Head of caudate nucleus (tissue), 42 donors: ENCODE results near the gene RABGAP1.

Experiments
- DNase-seq, 42 donors: peaks; one replicate each; pipeline versions ENCODE4 v3.0.0 to v3.0.0-alpha.2; 2020 to 2021; ENCODE audit warnings: mixed read lengths in 7 of 42
- intact Hi-C: fragments of 100-400 bp; cut with DNase I; formaldehyde crosslinking; loops from one replicate; pipeline ENCODE4 v1.15.0; 2022

The RABGAP1 gene

DNA sequence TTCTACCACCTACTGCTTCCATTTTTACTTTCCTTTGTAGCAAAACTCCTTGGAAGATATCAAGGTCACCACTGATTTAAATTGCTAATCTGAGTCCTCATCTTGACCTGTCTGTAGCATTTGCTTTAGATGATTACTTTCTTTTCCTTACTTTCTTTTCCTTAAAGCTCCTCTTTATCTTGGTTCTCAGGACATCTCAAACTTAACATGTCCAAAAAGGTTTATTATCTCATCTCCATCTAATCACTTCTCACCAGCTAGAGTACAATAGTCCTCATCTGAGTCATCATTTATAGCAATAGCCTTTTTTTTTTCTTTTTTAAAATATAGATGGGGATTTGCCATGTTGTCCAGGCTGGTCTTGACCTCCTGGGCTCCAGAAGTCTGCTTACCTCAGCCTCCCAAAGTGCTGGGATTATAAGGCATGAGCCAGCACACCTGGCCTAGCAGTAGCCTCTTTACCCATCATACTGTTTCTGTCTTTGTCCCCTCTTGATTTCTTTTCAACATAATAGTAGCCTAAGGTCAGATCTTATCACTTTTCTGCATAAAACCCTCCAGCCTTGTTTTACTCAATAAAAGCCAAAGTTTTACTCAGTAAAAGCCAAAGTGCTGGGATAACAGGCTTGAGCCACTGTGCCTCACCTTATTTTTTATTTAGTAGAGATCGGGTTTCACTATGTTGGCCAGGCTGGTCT is 59.7 kb downstream of the RABGAP1 start:
- intact Hi-C loops, result no loop called here
- DNase-seq, result no peak

DNA sequence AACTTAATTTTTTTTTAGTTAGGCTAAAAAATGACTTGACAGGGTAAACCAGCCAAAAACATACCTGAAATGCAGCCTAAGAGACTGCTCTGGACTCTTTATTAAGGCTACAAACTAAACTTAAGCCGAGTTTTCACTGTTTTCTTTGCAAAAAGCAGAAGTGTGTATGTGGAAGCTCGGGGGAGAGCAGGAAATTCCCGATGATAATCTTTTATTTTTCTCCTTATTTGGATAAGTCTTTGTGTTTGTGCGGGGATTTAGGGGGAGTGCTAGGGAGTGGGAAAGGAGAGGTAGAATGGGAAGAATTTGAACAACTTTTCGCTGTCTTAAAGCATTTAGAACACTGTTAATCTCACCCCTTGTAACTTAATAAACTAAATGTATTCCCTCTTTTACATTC is 61.9 kb downstream of the RABGAP1 start:
- DNase-seq, result no peak
- intact Hi-C loops, result no loop called here

DNA sequence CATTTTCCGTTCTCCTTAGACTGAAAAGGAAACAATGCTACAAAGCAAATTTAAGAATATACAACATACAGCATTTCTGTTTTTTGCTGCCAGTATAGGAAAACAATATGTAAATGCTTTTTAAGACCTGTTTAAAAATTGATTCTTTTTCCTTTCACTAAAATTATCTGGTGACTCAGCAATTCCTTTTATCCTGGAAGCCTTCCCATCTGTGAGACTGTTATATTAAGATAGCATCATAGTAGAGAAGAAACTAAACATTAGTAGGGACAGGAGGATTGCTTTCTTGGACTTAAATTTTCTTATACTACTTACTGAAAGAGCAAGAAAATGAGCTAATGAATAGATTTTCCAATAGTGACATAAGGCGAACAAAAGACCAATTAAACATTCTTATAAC is 62.6 kb downstream of the RABGAP1 start:
- DNase-seq, result no peak
- intact Hi-C loops, result no loop called here

DNA sequence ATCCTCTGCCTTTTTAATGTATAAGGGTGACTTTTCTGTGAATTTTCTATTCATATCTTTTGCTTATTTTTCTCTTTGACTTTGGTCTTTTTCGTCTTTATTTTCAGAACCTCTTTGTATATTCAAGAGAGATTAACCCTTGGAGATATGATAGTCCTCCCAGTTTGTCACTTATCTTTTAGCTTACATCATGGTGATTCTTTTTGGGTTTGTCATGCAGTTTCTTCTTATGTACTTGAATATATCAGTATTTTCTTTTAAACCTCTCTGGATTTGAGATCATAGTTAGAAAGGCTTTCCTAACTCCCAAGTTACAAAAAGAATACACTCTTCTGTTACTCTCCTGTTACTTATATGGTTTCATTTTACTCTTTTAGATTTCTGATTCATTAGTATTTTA is 65.1 kb downstream of the RABGAP1 start:
- intact Hi-C loops, result no loop called here
- no peak for DNase-seq

DNA sequence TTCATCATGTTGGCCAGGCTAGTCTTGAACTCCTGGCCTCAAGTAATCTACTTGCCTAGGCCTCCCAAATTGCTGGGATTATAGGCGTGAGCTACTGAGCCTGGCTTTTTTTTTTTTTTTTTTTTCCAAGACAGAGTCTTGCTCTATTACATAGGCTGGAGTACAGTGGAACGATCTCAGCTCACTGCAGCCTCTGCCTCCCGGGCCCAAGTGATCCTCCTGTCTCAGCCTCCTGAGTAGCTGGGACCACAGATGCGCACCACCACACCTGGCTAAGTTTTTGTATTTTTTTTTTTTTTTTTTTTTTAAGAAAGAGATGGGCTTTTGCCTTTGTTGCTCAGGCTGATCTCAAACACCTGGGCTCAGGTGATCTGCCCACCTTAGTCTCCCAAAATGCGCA is 66.4 kb downstream of the RABGAP1 start:
- intact Hi-C loops, result no loop called here
- no peak for DNase-seq

DNA sequence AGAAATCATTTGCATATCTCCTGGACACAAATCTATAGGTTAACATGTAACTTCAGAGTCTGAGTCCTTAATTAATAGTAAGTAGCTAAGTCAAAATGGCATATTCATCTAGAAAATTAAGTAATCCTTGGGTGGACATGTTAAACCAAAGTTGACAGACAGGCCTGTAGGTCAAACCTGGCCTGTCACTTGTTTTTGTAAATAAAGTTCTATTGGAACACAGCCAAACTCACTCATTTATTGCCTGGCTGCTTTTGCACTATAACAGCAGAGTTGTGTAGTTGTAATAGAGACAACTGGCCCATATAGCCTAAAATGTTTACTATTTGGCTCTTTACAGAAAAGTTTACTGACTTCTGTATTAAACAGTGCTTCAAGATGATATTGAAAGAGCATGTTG is 68.1 kb downstream of the RABGAP1 start:
- intact Hi-C loops, result no loop called here
- DNase-seq, result no peak

DNA sequence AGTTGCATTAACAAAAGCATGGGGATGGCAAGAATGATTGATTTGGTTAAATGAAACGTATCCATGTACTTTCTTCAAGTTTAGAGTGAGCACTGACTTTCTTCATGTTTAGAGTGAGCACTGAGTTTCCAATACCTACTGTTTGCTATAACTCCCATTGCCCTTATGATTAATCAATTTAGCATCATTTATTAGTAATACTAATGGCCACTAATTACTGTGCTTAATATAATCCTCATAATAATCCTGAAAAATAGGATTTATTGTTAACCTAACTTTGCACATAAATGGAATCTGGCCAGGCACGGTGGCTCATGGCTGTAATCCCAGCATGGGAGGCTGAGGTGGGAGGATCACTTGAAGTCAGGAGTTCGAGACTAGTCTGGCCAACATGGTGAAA is 70.6 kb downstream of the RABGAP1 start:
- intact Hi-C loops, result no loop called here
- no peak for DNase-seq

DNA sequence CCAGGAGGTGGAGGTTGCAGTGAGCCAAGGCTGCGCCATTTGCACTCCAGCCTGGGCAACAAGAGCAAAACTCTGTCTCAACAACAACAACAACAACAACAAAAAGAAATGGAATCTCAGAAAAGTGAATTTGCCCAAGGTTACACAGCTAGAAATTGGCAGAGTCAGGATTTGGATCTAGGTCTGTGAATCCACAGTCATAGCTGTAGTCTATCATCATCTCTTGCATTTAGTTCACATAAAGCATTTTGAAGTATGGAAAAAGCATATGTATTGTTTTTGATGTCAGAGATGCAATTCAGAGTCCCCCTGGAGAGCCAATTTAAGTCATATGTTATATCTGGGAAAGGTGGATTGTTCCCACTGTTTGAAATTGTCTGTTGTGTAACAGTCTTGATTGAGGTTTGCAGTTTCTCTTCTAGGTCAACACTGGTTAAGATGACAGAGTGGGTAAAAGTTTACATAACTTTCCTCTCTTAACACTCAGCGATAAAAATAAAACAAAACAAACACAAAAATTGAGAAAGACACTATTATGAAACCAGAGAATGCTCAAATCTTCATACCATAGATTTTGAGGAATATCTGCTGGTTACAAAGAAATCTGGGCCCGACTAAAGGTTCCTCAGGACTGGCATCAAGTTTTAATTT is 71.2 kb downstream of the RABGAP1 start:
- no peak for DNase-seq
- intact Hi-C loops, result no loop called here

DNA sequence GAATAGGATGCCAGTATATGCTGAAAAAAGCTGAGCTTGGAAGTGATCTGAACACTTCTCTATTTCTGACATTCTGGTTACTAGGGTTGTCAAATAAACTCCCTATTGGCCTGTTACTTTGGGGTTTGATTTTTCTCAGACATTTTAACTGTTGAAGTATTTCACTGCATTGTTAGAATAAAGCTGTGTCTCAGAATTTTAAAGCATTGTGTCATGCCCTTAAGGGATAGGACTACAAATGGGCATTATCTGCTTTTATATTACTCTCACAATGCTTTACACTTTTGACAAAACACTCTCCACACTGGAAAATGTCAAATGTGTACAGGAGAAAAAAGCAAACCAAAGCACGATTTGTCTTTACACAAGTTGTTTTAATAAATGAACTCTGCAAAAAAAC is 75.8 kb downstream of the RABGAP1 start:
- intact Hi-C loops, result no loop called here
- DNase-seq, result no peak

DNA sequence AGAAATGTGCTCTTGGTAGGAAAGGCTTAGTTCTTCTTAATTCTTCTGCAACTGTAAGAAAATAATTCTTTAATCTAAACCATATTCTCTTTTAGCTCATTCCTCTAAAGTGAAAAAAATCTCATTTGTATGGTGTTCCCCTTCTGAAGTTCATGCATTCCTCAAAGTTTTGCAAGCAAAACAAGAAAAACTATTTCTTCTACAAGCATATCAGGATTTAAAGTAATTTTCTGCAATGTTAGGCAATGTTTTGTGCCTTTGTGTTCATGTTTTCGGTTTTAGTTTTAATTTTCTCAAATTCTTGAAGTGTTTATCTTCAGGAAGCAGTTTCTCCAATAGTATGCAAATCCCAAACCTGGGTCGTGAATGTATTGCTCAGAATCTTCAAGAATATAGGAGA is 80.0 kb downstream of the RABGAP1 start:
- intact Hi-C loops, result no loop called here
- no peak for DNase-seq

DNA sequence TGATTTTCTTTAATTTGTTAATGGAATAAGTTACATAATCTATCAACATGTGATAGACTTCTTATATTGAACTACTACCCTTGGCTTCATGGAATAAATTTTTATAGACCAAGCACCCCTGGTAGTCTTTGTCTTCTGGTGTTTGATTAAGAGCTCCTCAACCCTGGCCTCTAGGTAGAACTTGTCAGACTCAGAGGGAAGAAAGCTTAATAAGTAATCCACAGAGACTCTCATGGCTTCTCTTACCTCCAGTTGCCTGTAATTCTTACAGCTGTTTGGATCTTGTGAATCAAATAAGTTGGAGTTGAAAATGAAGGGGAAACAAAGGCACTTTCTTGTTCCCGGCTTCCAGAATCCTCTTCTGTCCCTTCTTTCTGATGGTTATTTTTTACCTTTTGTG is 85.6 kb downstream of the RABGAP1 start:
- intact Hi-C loops, result no loop called here
- DNase-seq, result no peak

DNA sequence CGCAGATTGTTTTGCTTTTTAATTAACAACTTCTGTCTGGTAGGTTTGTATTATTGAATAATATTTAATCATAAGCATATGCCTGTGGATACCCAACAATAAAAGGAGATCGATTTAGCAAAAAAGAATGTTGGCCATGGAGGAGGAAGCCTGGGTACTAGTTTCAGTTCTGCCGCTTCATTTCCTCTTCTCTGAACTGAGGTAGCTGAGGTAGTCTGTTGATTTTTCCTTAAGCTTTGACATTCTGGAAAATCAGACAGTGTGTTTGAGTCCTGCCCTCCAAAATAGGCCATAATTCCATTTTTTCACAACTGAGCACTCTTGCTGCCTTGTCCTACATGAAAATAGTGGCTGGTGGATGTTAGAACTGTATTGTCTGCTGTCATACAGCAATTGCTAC is 86.7 kb downstream of the RABGAP1 start:
- intact Hi-C loops, result no loop called here
- no peak for DNase-seq

DNA sequence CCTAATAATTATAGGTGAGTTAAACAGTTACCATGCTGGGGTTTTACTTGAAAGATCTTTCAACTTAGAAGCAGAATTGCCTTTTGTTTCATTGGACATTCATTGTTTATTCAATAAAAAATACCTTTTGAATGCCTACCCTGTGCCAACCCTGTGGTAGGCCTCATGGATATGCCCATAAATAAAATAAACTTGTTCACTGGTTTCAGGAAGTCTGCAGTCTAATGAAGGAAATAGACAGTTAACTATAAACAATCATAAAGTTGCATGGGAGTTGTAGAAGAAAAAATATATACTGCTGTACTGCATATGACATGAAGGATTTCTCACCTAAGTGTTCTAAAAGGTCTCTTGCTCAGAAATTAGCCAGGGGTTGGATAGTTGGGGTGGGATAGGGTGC is 87.3 kb downstream of the RABGAP1 start:
- intact Hi-C loops, result no loop called here
- DNase-seq, result no peak

DNA sequence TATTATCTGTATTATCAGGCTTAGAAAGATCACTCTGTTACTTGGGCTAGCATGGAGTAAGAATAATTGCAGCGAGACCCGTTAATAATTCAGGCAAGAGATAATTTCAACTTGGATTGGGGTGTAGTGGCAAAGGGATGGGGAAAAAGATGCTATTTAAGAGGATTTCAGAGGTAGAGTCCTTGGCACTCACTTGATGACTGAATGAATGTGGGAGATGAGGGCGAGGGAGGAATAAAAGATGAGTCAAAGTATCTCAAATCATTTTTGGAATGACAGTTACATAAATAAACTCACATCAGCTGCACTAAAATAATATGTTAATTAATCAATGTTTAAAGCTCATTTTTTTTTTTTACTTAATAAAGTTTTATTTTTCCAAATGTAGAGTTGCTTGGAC is 88.2 kb downstream of the RABGAP1 start:
- DNase-seq, result peak in 6 of 42 donors; percentile 9 to 54 (median 31)
- intact Hi-C loops, result no loop called here

DNA sequence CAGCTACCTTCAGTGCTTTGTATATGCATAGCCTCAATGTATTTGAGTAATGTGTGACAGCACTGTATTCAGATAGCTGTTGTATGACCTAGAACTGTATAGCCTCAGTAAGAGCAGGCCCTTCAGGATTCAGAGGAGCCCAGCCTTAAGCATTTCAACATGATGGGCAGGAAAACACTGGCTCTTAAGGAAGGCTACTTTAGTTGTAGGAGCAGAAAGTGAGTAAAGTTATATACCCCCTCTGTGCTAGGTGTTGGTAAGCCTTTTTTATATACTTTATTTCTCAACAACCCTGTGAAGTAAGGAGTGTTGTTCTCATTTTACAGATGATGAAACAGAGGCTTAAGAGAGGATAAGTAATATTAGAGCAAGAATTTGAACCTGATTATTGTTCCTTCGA is 91.1 kb downstream of the RABGAP1 start:
- DNase-seq, result no peak
- intact Hi-C loops, result no loop called here

DNA sequence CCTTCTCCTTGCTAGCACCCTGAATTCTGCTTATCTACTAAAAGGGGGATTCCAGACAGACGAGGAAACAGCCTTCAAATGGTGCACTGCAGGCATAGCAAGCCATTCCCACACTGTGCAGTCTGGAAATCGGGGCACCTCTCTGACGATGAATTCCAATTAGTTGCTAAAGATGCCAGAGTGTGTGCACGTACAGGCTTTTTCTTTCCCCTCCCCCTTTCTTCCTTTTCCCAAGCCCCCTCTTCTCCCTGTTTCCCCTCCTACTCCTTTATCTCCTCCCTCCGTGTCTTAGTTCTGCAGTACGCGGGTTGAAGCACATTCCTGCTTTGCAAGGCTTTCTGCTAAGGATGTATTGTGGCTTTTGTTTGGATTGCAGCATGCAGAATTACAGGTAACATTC is 92.5 kb downstream of the RABGAP1 start, which contains the start of gene GPR21:
Gene GPR21 (plus strand): TSS at position 316 of the 400 bp plus-strand sequence. CDS start 900 bp downstream, outside the sequence.
- intact Hi-C loops, result no loop called here
- peak in 35 of 42 donors; percentile 12 to 77 (median 44) for DNase-seq

DNA sequence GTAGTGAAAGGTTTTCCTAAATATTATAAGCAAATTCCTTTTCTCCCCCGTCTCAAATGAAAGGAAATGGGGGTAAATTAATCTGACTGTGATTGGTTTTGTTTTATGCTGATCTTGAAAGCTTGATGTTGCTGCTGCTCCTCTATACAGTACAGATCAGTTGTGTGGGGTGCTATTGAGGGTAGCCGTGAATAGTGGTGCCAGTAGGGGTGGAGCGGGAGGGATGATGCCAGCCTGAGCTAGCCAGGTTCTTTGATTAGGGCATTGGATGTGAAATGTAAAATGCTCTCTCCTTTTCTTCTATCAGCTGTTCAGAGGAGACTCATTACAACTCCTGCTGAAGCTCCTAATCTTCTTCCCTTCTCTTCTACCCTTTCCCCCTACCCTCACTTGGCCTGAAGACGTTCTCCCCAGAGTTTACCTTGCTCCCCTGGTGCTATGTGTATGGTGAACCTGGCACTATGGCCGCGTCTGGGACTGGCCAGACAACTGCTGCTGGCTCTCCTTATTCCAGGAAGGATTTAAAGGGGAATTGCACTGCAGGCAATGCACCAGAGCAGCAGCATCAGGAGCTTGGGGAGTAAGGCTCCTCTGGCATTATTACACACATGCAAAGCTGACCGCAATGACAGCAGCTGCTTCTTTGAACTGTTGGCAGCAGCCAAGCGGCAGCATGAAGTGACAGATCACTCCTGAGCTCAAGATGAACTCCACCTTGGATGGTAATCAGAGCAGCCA is 93.2 kb downstream of the RABGAP1 start:
- intact Hi-C loops, result no loop called here
- DNase-seq, result peak in 25 of 42 donors; percentile 11 to 63 (median 32)

DNA sequence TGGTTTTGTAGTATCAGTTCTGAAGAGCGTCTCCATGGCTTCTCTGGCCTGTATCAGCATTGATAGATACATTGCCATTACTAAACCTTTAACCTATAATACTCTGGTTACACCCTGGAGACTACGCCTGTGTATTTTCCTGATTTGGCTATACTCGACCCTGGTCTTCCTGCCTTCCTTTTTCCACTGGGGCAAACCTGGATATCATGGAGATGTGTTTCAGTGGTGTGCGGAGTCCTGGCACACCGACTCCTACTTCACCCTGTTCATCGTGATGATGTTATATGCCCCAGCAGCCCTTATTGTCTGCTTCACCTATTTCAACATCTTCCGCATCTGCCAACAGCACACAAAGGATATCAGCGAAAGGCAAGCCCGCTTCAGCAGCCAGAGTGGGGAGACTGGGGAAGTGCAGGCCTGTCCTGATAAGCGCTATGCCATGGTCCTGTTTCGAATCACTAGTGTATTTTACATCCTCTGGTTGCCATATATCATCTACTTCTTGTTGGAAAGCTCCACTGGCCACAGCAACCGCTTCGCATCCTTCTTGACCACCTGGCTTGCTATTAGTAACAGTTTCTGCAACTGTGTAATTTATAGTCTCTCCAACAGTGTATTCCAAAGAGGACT is 94.2 kb downstream of the RABGAP1 start:
- intact Hi-C loops, result no loop called here
- peak in 10 of 42 donors; percentile 13 to 55 (median 24) for DNase-seq

DNA sequence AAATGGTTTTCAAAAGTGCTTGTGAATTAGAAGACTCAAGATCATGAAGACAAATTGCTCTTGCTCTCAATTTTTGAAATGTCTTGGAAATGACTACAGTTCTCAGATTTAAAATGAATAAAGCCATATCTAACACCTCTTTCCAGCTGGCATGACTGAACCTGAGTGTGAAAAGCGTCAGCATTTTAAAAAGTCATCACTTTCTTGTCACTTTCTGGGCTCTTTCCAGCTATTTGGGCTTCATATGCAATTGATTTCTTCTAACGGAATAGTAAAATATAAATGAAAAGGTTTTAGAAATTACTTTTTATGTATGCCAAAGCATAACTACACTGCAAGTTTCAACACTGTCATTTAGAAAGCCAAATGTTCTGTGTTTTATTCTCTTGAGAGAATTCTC is 95.0 kb downstream of the RABGAP1 start:
- DNase-seq, result no peak
- intact Hi-C loops, result no loop called here
